Gastroesophageal sphincter (tissue), 4 donors: ENCODE data around the gene SMYD2. TPM values are rescaled to one million over a fixed set of nuclear protein-coding genes. Genes with fewer than 3 reads are reported as not detected.

Source experiments
- ATAC-seq: fragments of 150-250 bp; one replicate; pipeline ENCODE4 v1.9.1; 2016; ENCODE audit warnings: mild to moderate bottlenecking, moderate library complexity
- H3K27ac ChIP-seq, 4 donors: fragments of 200-600 bp; sonication (generic) in 3 of 4; 1 replicate in 3 of 4; 2 replicates in 1 of 4; pipeline ENCODE4 v1.5.1; 2016 to 2019
- H3K27me3 ChIP-seq: fragments of 200-600 bp; sonication (generic); one replicate; pipeline ENCODE4 v1.5.1; 2019
- H3K36me3 ChIP-seq, 2 donors: fragments of 200-600 bp; sonication (generic); one replicate each; pipeline ENCODE4 v1.5.1; 2019; ENCODE audit warnings: control low read depth in 1 of 2
- H3K4me1 ChIP-seq, 3 donors: fragments of 200-600 bp; sonication (generic); 1 replicate in 2 of 3; 2 replicates in 1 of 3; pipeline ENCODE4 v1.5.1; 2016 to 2019; ENCODE audit warnings: control low read depth in 2 of 3
- H3K4me3 ChIP-seq, 2 donors: fragments of 200-600 bp; sonication (generic); one replicate each; pipeline ENCODE4 v1.5.1; 2019; ENCODE audit warnings: mild to moderate bottlenecking in 1 of 2, moderate library complexity in 1 of 2
- H3K9me3 ChIP-seq, 3 donors: fragments of 200-600 bp; sonication (generic); one replicate each; pipeline ENCODE4 v1.5.1; 2017 to 2019; ENCODE audit warnings: control low read depth in 2 of 3
- EP300 ChIP-seq: sonication (generic); formaldehyde crosslinking; IDR thresholded peaks from one replicate; pipeline ENCODE4 v1.6.1; 2017; ENCODE audit warnings: antibody characterized with exemption, mild to moderate bottlenecking
- POLR2A ChIP-seq, 2 donors: fragments of 450-650 bp; IDR thresholded peaks; one replicate each; pipeline ENCODE4 v1.6.1; 2017; ENCODE audit warnings: antibody characterized with exemption in 2 of 2, mild to moderate bottlenecking in 2 of 2, moderate library complexity in 1 of 2
- POLR2AphosphoS5 ChIP-seq: sonication (generic); formaldehyde crosslinking; IDR thresholded peaks from one replicate; pipeline ENCODE4 v1.6.1; 2017; ENCODE audit warnings: antibody characterized with exemption
- WGBS, 2 donors: methylation state at CpG; one replicate each; pipeline ENCODE4 v1.1.5; 2018; ENCODE audit warnings: low coverage in 1 of 2; 5-methylcytosine and 5-hydroxymethylcytosine counted together
- total RNA-seq, 4 donors: library from RNA; depleted of rRNA; stranded (reverse); fragments of >200 nt; gene quantifications; one replicate each; pipeline ENCODE4 v1.1.0, GENCODE V29; 2016
- TF ChIP-seq, protein P1 (sequence below), 4 experiments: fragments of 200-600 bp in 2 of 4; fragments of 450-650 bp in 2 of 4; sonication (generic) in 1 of 4; IDR thresholded peaks; one replicate each; pipeline ENCODE4 v1.5.1; 2017 to 2019; ENCODE audit warnings: antibody characterized with exemption in 4 of 4, mild to moderate bottlenecking in 2 of 4, moderate library complexity in 2 of 4

Gene SMYD2
- total RNA-seq, 4 donors from 2014 or later = 12.0 to 30.3 (median 20.5) TPM

- 49 to 75% methylated on average over 3 to 4 of the region's 4 CpGs for WGBS, 2 donors
- no peaks in the 10 kb centered on the region for H3K27me3 ChIP-seq
- no peak overlapping the region for H3K27ac ChIP-seq
- ATAC-seq = no peak
- H3K4me1 ChIP-seq = no peaks in the 10 kb centered on the region
- peaks cover 0 to 88% of the 10 kb centered on the region in 2 donors for H3K36me3 ChIP-seq
- H3K4me3 ChIP-seq = no peak overlapping the region
- no peak for TF ChIP-seq POLR2AphosphoS5
- TF ChIP-seq POLR2A (IDR thresholded peaks at IDR 0.05) = no peak
- TF ChIP-seq EP300 = no peak
- TF ChIP-seq, protein P1, sequence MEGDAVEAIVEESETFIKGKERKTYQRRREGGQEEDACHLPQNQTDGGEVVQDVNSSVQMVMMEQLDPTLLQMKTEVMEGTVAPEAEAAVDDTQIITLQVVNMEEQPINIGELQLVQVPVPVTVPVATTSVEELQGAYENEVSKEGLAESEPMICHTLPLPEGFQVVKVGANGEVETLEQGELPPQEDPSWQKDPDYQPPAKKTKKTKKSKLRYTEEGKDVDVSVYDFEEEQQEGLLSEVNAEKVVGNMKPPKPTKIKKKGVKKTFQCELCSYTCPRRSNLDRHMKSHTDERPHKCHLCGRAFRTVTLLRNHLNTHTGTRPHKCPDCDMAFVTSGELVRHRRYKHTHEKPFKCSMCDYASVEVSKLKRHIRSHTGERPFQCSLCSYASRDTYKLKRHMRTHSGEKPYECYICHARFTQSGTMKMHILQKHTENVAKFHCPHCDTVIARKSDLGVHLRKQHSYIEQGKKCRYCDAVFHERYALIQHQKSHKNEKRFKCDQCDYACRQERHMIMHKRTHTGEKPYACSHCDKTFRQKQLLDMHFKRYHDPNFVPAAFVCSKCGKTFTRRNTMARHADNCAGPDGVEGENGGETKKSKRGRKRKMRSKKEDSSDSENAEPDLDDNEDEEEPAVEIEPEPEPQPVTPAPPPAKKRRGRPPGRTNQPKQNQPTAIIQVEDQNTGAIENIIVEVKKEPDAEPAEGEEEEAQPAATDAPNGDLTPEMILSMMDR (IDR thresholded peaks at IDR 0.05) = no peak
- no peaks in the 10 kb centered on the region for H3K9me3 ChIP-seq
Measured at GRCh38 chr1:214363386-214363785, 82.4 kb downstream of the SMYD2 start.

- Histone ChIP-seq H3K4me1 (no peaks in the 10 kb centered on the region), H3K27me3 (no peaks in the 10 kb centered on the region), H3K4me3 (no peak overlapping the region), H3K9me3 (no peaks in the 10 kb centered on the region), H3K27ac (no peak overlapping the region), H3K36me3 (peaks cover 0 to 88% of the 10 kb centered on the region in 2 donors)
- 63 to 82% methylated on average over 5 to 7 of the region's 12 CpGs for WGBS, 2 donors
- peak; percentile 30 for ATAC-seq
- TF ChIP-seq, protein P1 (IDR thresholded peaks at IDR 0.05) = no peak
- TF ChIP-seq POLR2A (IDR thresholded peaks at IDR 0.05) = no peak
- TF ChIP-seq EP300 = no peak
- TF ChIP-seq POLR2AphosphoS5 = no peak
Measured at GRCh38 chr1:214364386-214364785, 83.4 kb downstream of the SMYD2 start.

DNA sequence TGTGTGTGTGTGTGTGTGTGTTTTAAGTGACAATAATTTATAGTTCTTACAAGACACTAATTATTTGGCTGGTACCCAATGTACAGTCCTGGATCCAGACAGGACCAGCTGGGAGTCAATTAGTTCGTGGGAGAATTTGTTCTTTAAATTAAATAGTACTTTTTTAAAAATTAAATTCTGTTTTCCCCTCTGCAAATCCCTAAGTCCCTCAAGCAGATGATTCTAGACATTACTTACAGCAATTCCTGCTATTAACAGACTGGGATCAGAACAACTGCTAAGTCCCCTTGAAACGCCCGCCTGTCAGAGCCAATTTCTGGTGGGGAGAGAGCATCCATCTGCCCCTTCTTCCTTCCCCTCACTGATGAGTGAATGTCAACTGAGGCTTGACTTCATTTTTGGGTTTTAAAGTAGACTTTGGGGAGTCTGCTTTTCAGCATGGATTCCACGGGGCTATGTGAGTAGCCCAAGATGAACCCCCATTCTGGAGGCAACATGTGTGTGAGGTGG lies 83.9 kb downstream of the SMYD2 start:
- WGBS, 2 donors = 60 to 75% methylated on average over 1 to 4 of the region's 4 CpGs
- H3K4me3 ChIP-seq = no peak overlapping the region
- TF ChIP-seq POLR2AphosphoS5 = no peak
- no peak for TF ChIP-seq POLR2A (IDR thresholded peaks at IDR 0.05)
- TF ChIP-seq, protein P1 (IDR thresholded peaks at IDR 0.05) = no peak
- TF ChIP-seq EP300 = no peak
- ATAC-seq = no peak
- H3K27ac ChIP-seq = no peak overlapping the region
- no peaks in the 10 kb centered on the region for H3K4me1 ChIP-seq
- H3K9me3 ChIP-seq = no peaks in the 10 kb centered on the region
- H3K27me3 ChIP-seq = no peaks in the 10 kb centered on the region
- H3K36me3 ChIP-seq = peaks cover 0 to 88% of the 10 kb centered on the region in 2 donors

DNA sequence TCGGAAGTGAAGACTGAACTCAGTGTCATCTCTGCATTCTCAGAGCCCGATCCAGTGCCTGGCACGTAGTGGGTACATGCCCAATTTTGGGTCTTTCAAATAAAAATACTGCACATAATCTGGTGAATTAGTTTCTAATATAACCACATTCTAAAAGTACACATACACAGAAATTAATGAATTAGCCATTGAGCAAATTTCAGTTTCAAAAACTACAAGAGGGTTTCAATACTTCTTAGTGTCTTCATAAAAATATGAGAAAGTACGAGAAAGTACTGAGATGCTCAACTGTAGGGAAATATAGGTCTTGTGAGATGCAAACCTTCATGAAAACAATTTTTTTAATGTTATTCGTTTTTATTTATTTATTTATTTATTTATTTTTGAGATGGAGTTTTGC lies 86.9 kb downstream of the SMYD2 start:
- H3K4me1 ChIP-seq = no peaks in the 10 kb centered on the region
- ATAC-seq = no peak
- H3K4me3 ChIP-seq = no peak overlapping the region
- TF ChIP-seq EP300 (no peak), POLR2AphosphoS5 (no peak), POLR2A (IDR thresholded peaks at IDR 0.05) (no peak)
- TF ChIP-seq, protein P1 (IDR thresholded peaks at IDR 0.05) = no peak
- H3K27me3 ChIP-seq = no peaks in the 10 kb centered on the region
- 85 to 94% methylated on average over 2 to 5 of the region's 5 CpGs for WGBS, 2 donors
- no peak overlapping the region for H3K27ac ChIP-seq
- H3K9me3 ChIP-seq = no peaks in the 10 kb centered on the region
- peaks cover 0 to 88% of the 10 kb centered on the region in 2 donors for H3K36me3 ChIP-seq

DNA sequence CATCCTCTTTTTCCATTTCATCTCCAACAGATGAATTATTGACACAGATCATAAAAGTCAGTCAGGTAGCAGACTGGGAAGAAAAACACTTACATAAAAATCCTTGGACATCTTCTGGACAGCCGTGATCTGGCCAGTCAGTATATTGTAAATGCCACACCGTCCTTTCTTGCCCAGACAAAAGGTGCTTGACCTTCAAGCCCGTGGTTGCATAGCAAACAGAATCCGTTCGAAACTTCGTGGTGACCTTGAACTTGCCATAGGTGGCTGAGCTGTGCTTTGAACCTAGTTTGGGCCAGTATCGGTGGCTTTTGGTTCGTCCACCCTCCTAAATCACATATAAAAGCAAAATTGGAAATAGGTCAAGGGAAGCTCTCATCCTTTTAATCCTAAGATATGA lies 88.4 kb downstream of the SMYD2 start:
- no peaks in the 10 kb centered on the region for H3K9me3 ChIP-seq
- peaks cover 0 to 78% of the 10 kb centered on the region in 2 donors for H3K36me3 ChIP-seq

More for the DNA sequence above, 88.4 kb downstream of the SMYD2 start:
- ATAC-seq = no peak
- WGBS, 2 donors = 96 to 98% methylated on average over 7 of the region's 8 CpGs
- no peak for TF ChIP-seq POLR2A (IDR thresholded peaks at IDR 0.05)
- no peak for TF ChIP-seq POLR2AphosphoS5
- TF ChIP-seq, protein P1 (IDR thresholded peaks at IDR 0.05) = no peak
- TF ChIP-seq EP300 = no peak
- H3K27ac ChIP-seq = no peak overlapping the region
- peaks cover 0 to 2% (median 0%) of the 10 kb centered on the region in 3 donors for H3K4me1 ChIP-seq
- H3K27me3 ChIP-seq = no peaks in the 10 kb centered on the region
- H3K4me3 ChIP-seq = no peak overlapping the region
